Kidney tubule cell (primary cell): Measurements from ENCODE around the gene NADK2.

Experiments used
- DNase-seq: peaks from one replicate; pipeline ENCODE4 v3.0.0-alpha.2; 2018; ENCODE audit warnings: low spot score

Gene NADK2

GRCh38 chr5:36161361-36161760, 80.4 kb downstream of the NADK2 start:
- no peak for DNase-seq

GRCh38 chr5:36160617-36161016, 81.1 kb downstream of the NADK2 start:
- no peak for DNase-seq

GRCh38 chr5:36158144-36158543, 83.6 kb downstream of the NADK2 start:
- DNase-seq, result no peak

GRCh38 chr5:36156619-36157018, 85.1 kb downstream of the NADK2 start:
- DNase-seq, result peak; percentile 6

GRCh38 chr5:36156121-36156601, 85.6 kb downstream of the NADK2 start:
- peak; percentile 55 for DNase-seq

GRCh38 chr5:36155291-36155690, 86.4 kb downstream of the NADK2 start:
- DNase-seq, result no peak

GRCh38 chr5:36153726-36154125, 88.0 kb downstream of the NADK2 start:
- no peak for DNase-seq

GRCh38 chr5:36153298-36153677, 88.4 kb downstream of the NADK2 start:
- no peak for DNase-seq

GRCh38 chr5:36152324-36153297, 89.1 kb downstream of the NADK2 start:
- DNase-seq, result peak; percentile 21

- DNase-seq, result peak; percentile 98
Observed at GRCh38 chr5:36151434-36152323, 90.0 kb downstream of the NADK2 start, which contains the start of the genes LMBRD2 and SKP2. LMBRD2 (minus strand) TSS chr5:36151887; CDS start chr5:36143349, 8,538 bp downstream. SKP2 (plus strand) TSS chr5:36152111; CDS start chr5:36152263, 152 bp downstream.

- peak; percentile 56 for DNase-seq
Observed at GRCh38 chr5:36150676-36151433, 90.9 kb downstream of the NADK2 start.

- DNase-seq, result no peak
Observed at GRCh38 chr5:36147681-36148080, 94.0 kb downstream of the NADK2 start.

- DNase-seq, result no peak
Observed at GRCh38 chr5:36146390-36146789, 95.3 kb downstream of the NADK2 start.

GRCh38 chr5:36145311-36145710, 96.4 kb downstream of the NADK2 start:
- no peak for DNase-seq
